ENCODE measurements around the gene CFAP46.

The CFAP46 gene

DNA sequence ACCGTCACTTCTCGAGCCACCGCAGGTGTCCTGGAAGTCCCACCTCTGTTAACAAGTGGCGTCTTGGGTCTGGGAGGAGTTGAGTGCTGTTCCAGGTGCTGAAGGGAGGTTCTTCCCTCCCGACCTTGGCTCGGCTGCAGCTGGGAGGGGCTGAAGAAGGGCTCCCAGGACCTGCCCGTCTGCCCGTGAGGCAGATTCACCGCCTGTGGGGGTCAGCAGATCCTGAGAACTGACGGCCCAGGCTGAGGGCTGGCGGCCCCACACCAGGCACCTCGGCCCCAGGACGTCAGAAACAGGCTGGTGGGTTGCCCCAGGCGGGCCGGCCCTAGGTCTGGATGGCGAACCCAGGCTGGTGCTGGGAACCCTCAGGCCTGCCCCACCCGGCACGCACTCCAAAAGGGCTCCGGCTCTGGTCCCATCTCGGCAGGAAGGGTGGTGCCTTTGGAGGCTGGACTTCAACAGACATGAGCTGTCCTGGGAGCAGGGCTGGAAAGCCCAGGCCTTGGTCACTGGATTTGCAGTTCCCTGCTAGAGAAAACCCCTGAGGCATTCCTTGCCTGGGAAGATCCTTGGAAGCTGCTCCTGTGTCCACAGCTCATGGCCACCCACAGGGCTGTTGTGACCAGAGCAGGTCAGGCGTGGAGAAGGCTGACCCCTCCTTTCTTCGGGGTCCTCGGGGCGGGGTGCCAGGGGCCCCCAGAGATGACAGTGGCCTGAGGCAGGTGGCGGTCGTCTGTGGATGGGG is 42.6 kb upstream of the CFAP46 start:
- Histone ChIP-seq H3K4me1 (ENCODE audit: control insufficient read depth, insufficient read depth, low read length) (no peaks in the 10 kb centered on the region), H3K9ac (ENCODE audit: low read depth, low read length) (no peak overlapping the region), H3K4me3 (ENCODE audit: low read depth, low read length) (no peak overlapping the region), H3K27me3 (ENCODE audit: control insufficient read depth, insufficient read depth, low read length) (no peaks in the 10 kb centered on the region), H3K36me3 (ENCODE audit: control insufficient read depth, insufficient read depth, low read length) (peaks cover 3% of the 10 kb centered on the region), H3K9me3 (ENCODE audit: control insufficient read depth, insufficient read depth, low read length) (no peaks in the 10 kb centered on the region)

GRCh38 chr10:132984008-132984295 is 41.6 kb upstream of the CFAP46 start:
- H3K4me1 ChIP-seq (ENCODE audit: control insufficient read depth, insufficient read depth, low read length), result no peaks in the 10 kb centered on the region
- no peak overlapping the region for H3K9ac ChIP-seq (ENCODE audit: low read depth, low read length)
- no peaks in the 10 kb centered on the region for H3K27me3 ChIP-seq (ENCODE audit: control insufficient read depth, insufficient read depth, low read length)
- no peak overlapping the region for H3K4me3 ChIP-seq (ENCODE audit: low read depth, low read length)
- peaks cover 3% of the 10 kb centered on the region for H3K36me3 ChIP-seq (ENCODE audit: control insufficient read depth, insufficient read depth, low read length)
- H3K9me3 ChIP-seq (ENCODE audit: control insufficient read depth, insufficient read depth, low read length), result no peaks in the 10 kb centered on the region

DNA sequence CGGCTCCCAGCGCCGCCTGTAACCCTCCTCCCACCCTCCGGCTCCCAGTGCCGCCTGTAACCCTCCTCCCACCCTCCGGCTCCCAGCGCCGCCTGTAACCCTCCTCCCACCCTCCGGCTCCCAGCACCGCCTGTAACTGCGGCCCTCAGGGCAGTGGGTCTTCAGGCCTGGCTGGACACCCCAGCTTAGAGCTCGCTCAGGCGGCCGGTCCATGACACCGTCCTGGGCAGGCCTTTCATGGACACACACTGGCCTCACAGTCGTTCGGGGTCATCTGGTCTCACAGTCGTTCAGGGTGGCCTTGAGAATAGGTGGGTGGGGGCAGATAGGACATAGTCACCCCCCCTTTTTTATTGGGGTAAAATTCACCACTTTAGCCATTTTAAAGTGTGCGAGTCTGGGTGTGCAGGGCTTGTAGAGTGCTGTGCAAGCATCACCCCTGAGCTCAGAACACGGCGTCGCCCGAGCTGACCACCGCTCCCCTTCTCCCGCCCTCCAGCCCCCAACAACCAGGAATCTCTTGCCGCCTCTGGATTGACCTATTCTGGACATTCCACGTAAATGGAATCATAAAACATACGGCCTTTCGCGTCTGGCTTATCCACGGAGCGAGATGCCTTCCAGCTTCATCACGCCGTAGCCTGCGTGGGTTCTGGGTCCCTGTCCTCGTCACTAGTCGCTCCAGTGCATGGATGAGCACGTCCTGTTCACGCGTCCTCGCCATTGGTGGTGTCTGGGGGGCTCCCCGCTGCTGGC is 41.1 kb upstream of the CFAP46 start:
- Histone ChIP-seq H3K36me3 (ENCODE audit: control insufficient read depth, insufficient read depth, low read length) (peaks cover 3% of the 10 kb centered on the region), H3K9ac (ENCODE audit: low read depth, low read length) (no peak overlapping the region), H3K9me3 (ENCODE audit: control insufficient read depth, insufficient read depth, low read length) (no peaks in the 10 kb centered on the region), H3K27me3 (ENCODE audit: control insufficient read depth, insufficient read depth, low read length) (no peaks in the 10 kb centered on the region), H3K4me3 (ENCODE audit: low read depth, low read length) (no peak overlapping the region), H3K4me1 (ENCODE audit: control insufficient read depth, insufficient read depth, low read length) (no peaks in the 10 kb centered on the region)

DNA sequence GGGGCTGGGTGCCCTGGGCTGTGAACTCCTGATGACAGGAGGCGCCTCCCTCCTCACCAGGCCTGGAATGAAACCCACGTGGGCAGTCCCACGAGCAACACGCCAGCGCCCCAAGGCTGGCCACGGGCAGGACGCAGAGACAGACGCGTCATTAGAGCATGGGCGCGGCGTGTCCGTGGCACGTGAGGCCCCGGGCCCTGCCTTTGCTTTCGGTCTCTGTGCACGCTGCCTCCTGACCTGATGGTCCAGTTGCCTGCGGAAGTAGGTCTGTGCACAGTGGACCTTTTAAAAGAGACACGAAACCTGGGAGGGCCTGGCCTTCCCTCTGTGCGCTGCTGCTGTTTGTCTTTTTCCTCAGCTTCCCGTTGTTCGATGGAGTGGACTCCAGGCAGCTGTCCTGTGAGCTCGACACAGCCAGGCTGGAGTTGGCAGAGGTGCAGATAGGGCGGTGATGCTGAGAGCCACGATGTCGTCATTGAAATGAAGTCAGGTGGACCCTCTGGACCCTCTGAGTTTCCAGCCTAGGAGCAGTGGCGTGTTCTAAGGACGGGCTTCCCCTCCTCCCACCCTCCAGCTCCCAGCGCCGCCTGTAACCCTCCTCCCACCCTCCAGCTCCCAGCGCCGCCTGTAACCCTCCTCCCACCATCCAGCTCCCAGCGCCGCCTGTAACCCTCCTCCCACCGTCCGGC is 40.1 kb upstream of the CFAP46 start:
- Histone ChIP-seq H3K9ac (ENCODE audit: low read depth, low read length) (no peak overlapping the region), H3K4me1 (ENCODE audit: control insufficient read depth, insufficient read depth, low read length) (no peaks in the 10 kb centered on the region), H3K4me3 (ENCODE audit: low read depth, low read length) (no peak overlapping the region), H3K9me3 (ENCODE audit: control insufficient read depth, insufficient read depth, low read length) (no peaks in the 10 kb centered on the region), H3K27me3 (ENCODE audit: control insufficient read depth, insufficient read depth, low read length) (no peaks in the 10 kb centered on the region), H3K36me3 (ENCODE audit: control insufficient read depth, insufficient read depth, low read length) (peaks cover 3% of the 10 kb centered on the region)

- Histone ChIP-seq H3K9me3 (ENCODE audit: control insufficient read depth, insufficient read depth, low read length) (no peaks in the 10 kb centered on the region), H3K27me3 (ENCODE audit: control insufficient read depth, insufficient read depth, low read length) (no peaks in the 10 kb centered on the region), H3K4me1 (ENCODE audit: control insufficient read depth, insufficient read depth, low read length) (no peaks in the 10 kb centered on the region), H3K9ac (ENCODE audit: low read depth, low read length) (no peak overlapping the region), H3K4me3 (ENCODE audit: low read depth, low read length) (no peak overlapping the region), H3K36me3 (ENCODE audit: control insufficient read depth, insufficient read depth, low read length) (peaks cover 3% of the 10 kb centered on the region)
Observed at GRCh38 chr10:132981746-132982145, 39.4 kb upstream of the CFAP46 start.

DNA sequence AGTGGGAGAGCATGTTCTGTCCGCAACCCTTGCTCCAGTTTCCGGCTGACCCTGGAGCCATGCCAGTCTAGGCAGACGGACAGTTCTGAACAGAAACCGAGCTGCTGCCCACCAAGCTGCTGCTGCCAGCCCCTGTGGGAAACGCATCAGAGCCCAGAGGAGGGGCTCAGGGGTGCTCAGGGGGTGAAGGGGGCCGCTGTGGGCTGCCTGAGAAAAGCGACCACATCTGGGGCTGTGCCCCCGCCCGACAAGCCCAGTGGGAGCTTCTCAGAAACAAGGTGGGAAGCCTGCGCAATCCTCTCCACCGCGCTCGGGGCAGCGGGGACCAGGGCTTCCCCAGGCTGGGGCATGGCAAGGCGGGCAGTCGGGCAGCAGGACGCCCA is 38.8 kb upstream of the CFAP46 start:
- Histone ChIP-seq H3K9me3 (ENCODE audit: control insufficient read depth, insufficient read depth, low read length) (no peaks in the 10 kb centered on the region), H3K27me3 (ENCODE audit: control insufficient read depth, insufficient read depth, low read length) (no peaks in the 10 kb centered on the region), H3K4me3 (ENCODE audit: low read depth, low read length) (no peak overlapping the region), H3K4me1 (ENCODE audit: control insufficient read depth, insufficient read depth, low read length) (no peaks in the 10 kb centered on the region), H3K9ac (ENCODE audit: low read depth, low read length) (no peak overlapping the region), H3K36me3 (ENCODE audit: control insufficient read depth, insufficient read depth, low read length) (peaks cover 3% of the 10 kb centered on the region)

DNA sequence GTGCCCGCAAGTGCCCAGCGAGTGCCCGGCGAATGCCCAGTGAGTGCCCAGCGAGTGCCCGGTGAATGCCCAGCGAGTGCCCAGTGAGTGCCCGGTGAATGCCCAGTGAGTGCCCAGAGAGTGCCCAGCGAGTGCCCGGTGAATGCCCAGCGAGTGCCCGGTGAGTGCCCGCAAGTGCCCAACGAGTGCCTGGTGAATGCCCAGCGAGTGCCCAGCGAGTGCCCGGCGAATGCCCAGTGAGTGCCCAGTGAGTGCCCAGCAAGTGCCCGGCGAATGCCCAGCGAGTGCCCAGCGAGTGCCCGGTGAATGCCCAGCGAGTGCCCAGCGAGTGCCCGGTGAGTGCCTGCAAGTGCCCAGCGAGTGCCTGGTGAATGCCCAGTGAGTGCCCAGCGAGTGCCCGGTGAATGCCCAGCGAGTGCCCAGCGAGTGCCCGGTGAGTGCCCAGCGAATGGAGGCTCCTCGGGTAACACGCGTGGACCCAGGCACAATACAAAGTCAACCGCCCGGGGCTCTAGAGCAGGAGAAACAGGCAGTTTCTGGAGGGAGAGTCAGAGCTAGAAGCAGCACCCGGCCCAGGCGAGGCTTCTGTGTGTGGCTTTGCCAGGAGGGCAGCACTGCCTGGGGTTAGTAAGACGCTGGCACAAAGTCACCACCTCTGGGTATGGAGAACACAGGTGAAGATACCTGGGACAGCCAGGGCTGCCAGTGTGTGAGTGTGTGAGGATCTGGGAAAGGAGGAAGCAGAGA is 38.2 kb upstream of the CFAP46 start:
- no peak overlapping the region for H3K4me3 ChIP-seq (ENCODE audit: low read depth, low read length)
- H3K9ac ChIP-seq (ENCODE audit: low read depth, low read length), result no peak overlapping the region
- peaks cover 3% of the 10 kb centered on the region for H3K36me3 ChIP-seq (ENCODE audit: control insufficient read depth, insufficient read depth, low read length)
- no peaks in the 10 kb centered on the region for H3K27me3 ChIP-seq (ENCODE audit: control insufficient read depth, insufficient read depth, low read length)
- no peaks in the 10 kb centered on the region for H3K9me3 ChIP-seq (ENCODE audit: control insufficient read depth, insufficient read depth, low read length)
- no peaks in the 10 kb centered on the region for H3K4me1 ChIP-seq (ENCODE audit: control insufficient read depth, insufficient read depth, low read length)

- Histone ChIP-seq H3K4me3 (ENCODE audit: low read depth, low read length) (no peak overlapping the region), H3K27me3 (ENCODE audit: control insufficient read depth, insufficient read depth, low read length) (no peaks in the 10 kb centered on the region)
Observed at GRCh38 chr10:132979491-132980425, 37.4 kb upstream of the CFAP46 start.

DNA sequence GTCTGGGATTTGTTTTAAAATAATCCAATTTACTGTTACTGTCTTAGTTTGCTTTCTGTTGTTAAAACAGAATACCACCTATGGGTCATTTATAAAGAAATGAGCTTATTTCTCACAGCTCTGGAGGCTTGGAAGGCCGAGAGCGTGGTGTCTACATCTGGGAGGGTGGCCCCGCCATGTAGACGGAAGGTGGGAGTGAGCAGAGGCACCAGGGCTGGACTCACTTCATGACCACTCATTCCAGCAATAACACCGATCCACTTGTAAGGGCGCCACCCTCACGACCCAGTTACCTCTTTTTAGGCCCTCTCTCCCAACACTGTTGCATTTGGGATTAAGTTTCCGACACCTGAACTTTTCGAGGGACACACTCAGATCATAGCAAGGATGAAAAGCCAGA is 36.2 kb upstream of the CFAP46 start:
- H3K27me3 ChIP-seq (ENCODE audit: control insufficient read depth, insufficient read depth, low read length), result no peaks in the 10 kb centered on the region
- no peaks in the 10 kb centered on the region for H3K4me1 ChIP-seq (ENCODE audit: control insufficient read depth, insufficient read depth, low read length)
- no peaks in the 10 kb centered on the region for H3K36me3 ChIP-seq (ENCODE audit: control insufficient read depth, insufficient read depth, low read length)
- H3K9me3 ChIP-seq (ENCODE audit: control insufficient read depth, insufficient read depth, low read length), result no peaks in the 10 kb centered on the region
- H3K9ac ChIP-seq (ENCODE audit: low read depth, low read length), result no peak overlapping the region
- no peak overlapping the region for H3K4me3 ChIP-seq (ENCODE audit: low read depth, low read length)

More at GRCh38 chr10:132979491-132980425, 37.4 kb upstream of the CFAP46 start:
- Histone ChIP-seq H3K9ac (ENCODE audit: low read depth, low read length) (no peak overlapping the region), H3K36me3 (ENCODE audit: control insufficient read depth, insufficient read depth, low read length) (peaks cover 3% of the 10 kb centered on the region), H3K4me1 (ENCODE audit: control insufficient read depth, insufficient read depth, low read length) (no peaks in the 10 kb centered on the region), H3K9me3 (ENCODE audit: control insufficient read depth, insufficient read depth, low read length) (no peaks in the 10 kb centered on the region)

DNA sequence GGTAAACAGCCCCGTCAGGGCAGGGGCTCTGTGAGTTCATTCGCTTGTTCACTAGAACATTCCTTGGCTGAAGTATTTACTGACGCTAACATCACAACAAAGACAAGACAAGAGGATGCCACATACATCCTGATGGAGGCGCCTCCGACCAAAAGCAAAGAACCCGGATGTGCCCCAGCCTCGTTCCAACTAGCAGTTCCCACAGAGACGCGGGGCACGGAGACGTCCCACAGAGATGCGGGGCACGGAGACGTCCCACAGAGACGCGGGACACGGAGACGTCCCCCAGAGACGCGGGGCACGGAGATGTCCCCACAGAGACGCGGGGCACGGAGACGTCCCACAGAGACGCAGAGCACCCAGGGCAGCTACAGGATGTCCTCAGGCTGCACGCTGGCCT is 35.4 kb upstream of the CFAP46 start:
- Histone ChIP-seq H3K27me3 (ENCODE audit: control insufficient read depth, insufficient read depth, low read length) (no peaks in the 10 kb centered on the region), H3K4me1 (ENCODE audit: control insufficient read depth, insufficient read depth, low read length) (no peaks in the 10 kb centered on the region), H3K4me3 (ENCODE audit: low read depth, low read length) (no peak overlapping the region), H3K36me3 (ENCODE audit: control insufficient read depth, insufficient read depth, low read length) (no peaks in the 10 kb centered on the region), H3K9me3 (ENCODE audit: control insufficient read depth, insufficient read depth, low read length) (no peaks in the 10 kb centered on the region), H3K9ac (ENCODE audit: low read depth, low read length) (no peak overlapping the region)

DNA sequence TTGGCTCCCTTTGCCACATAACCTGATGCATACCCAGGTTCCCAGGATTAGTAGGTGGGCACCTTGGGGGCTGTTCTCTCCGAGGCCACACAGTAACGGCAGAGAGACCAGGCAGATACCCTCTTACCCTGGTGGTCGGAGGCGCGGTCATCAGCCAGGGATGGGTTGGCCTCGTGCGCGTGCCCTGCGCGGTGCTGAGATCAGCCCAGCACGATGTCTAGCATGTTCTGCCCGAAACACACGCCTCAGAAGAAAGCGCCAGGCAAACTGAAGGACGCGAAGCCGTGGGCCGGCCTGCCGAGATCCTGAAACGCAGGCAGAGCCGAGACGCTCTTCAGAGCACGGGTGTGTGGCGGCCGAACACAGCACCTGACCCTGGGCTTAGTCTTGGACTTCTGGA is 34.7 kb upstream of the CFAP46 start:
- Histone ChIP-seq H3K27me3 (ENCODE audit: control insufficient read depth, insufficient read depth, low read length) (no peaks in the 10 kb centered on the region), H3K9me3 (ENCODE audit: control insufficient read depth, insufficient read depth, low read length) (no peaks in the 10 kb centered on the region), H3K4me1 (ENCODE audit: control insufficient read depth, insufficient read depth, low read length) (no peaks in the 10 kb centered on the region), H3K9ac (ENCODE audit: low read depth, low read length) (no peak overlapping the region), H3K36me3 (ENCODE audit: control insufficient read depth, insufficient read depth, low read length) (no peaks in the 10 kb centered on the region), H3K4me3 (ENCODE audit: low read depth, low read length) (no peak overlapping the region)

Measured in iPS-15b (cell line).